HEK293 (cell line): Measurements from ENCODE around the gene SREBF2.

Experiments used
- CTCF ChIA-PET: fragments of 350-600 bp; formaldehyde crosslinking; extraction: SDS; loops from one replicate; lab custom pipeline; 2021; ENCODE audit warnings: antibody characterized with exemption; lab: Yijun Ruan, JAX
- POLR2A ChIA-PET: fragments of 300-600 bp; formaldehyde crosslinking; extraction: SDS; loops from one replicate; lab custom pipeline; 2020; ENCODE audit warnings: antibody characterized with exemption, inconsistent platforms; lab: Yijun Ruan, JAX
- H3K27ac ChIP-seq: fragments of 200-500 bp; sonication (Bioruptor generic); 2 replicates; pipeline ENCODE4 v1.5.1; 2014; ENCODE audit warnings: low read depth, low read length, control low read depth, inconsistent platforms; ENCODE audit errors: extremely low read depth
- H3K36me3 ChIP-seq, 2 experiments: fragments of 200-500 bp in 1 of 2; sonication (Bioruptor generic) in 1 of 2; 1 replicate in 1 of 2; 2 replicates in 1 of 2; pipeline ENCODE4 v1.5.1; 2014 to 2017; ENCODE audit warnings: inconsistent platforms in 2 of 2, low read length in 2 of 2; ENCODE audit not compliant: control insufficient read depth in 2 of 2, insufficient read depth in 1 of 2
- H3K4me1 ChIP-seq: fragments of 200-500 bp; sonication (Bioruptor generic); 2 replicates; pipeline ENCODE4 v1.5.1; 2014; ENCODE audit warnings: mild to moderate bottlenecking, low read length, inconsistent platforms; ENCODE audit not compliant: control insufficient read depth, insufficient read depth
- H3K4me3 ChIP-seq: 2 replicates; pipeline ENCODE4 v1.5.1; 2011; ENCODE audit warnings: low read depth, mild to moderate bottlenecking, control low read depth, low read length, moderate library complexity
- H3K9me3 ChIP-seq: fragments of 200-500 bp; sonication (Bioruptor generic); 2 replicates; pipeline ENCODE4 v1.5.1; 2014; ENCODE audit warnings: low read depth, low read length, inconsistent platforms; ENCODE audit not compliant: control insufficient read depth, insufficient read depth
- GLIS2 ChIP-seq: fragments of 450-650 bp; formaldehyde crosslinking; IDR thresholded peaks from 2 replicates; pipeline ENCODE4 v1.5.1; 2016; ENCODE audit warnings: missing biosample characterization, missing genetic modification characterization
- IKZF3 ChIP-seq: fragments of 450-650 bp; IDR thresholded peaks from 2 replicates; pipeline ENCODE4 v1.5.0; 2018; ENCODE audit warnings: missing biosample characterization, mild to moderate bottlenecking, missing genetic modification characterization, moderate library complexity
- KLF9 ChIP-seq: fragments of 450-650 bp; formaldehyde crosslinking; IDR thresholded peaks from 2 replicates; pipeline ENCODE4 v1.5.1; 2016; ENCODE audit warnings: missing biosample characterization, missing genetic modification characterization, low read depth
- YY2 ChIP-seq: fragments of 450-650 bp; formaldehyde crosslinking; IDR thresholded peaks from 2 replicates; pipeline ENCODE4 v1.5.1; 2016; ENCODE audit warnings: missing biosample characterization, missing genetic modification characterization
- ZBTB8A ChIP-seq: fragments of 450-650 bp; formaldehyde crosslinking; IDR thresholded peaks from 2 replicates; pipeline ENCODE4 v1.5.1; 2016; ENCODE audit warnings: missing biosample characterization, missing genetic modification characterization
- ZNF155 ChIP-seq: fragments of 450-650 bp; formaldehyde crosslinking; IDR thresholded peaks from 2 replicates; pipeline ENCODE4 v1.5.1; 2016; ENCODE audit warnings: missing biosample characterization, missing genetic modification characterization
- ZNF335 ChIP-seq: fragments of 450-650 bp; formaldehyde crosslinking; conservative IDR thresholded peaks from 2 replicates; pipeline ENCODE4 v1.5.1; 2016; ENCODE audit warnings: missing biosample characterization, missing genetic modification characterization
- ZNF623 ChIP-seq: fragments of 450-650 bp; formaldehyde crosslinking; IDR thresholded peaks from 2 replicates; pipeline ENCODE4 v1.5.1; 2016; ENCODE audit warnings: missing biosample characterization, missing genetic modification characterization
- ZNF660 ChIP-seq: fragments of 450-650 bp; IDR thresholded peaks from 2 replicates; pipeline ENCODE4 v1.5.1; 2018; ENCODE audit warnings: missing biosample characterization, mild to moderate bottlenecking, missing genetic modification characterization
- ZNF664 ChIP-seq: fragments of 450-650 bp; formaldehyde crosslinking; IDR thresholded peaks from 2 replicates; pipeline ENCODE4 v1.5.1; 2016; ENCODE audit warnings: missing biosample characterization, missing genetic modification characterization
- ZNF670 ChIP-seq: fragments of 450-650 bp; formaldehyde crosslinking; IDR thresholded peaks from 2 replicates; pipeline ENCODE4 v1.5.1; 2016; ENCODE audit warnings: missing biosample characterization, missing genetic modification characterization, low read depth
- ZNF791 ChIP-seq: fragments of 450-650 bp; formaldehyde crosslinking; IDR thresholded peaks from 2 replicates; pipeline ENCODE4 v1.5.1; 2016; ENCODE audit warnings: missing biosample characterization, missing genetic modification characterization
- TF ChIP-seq, protein P1 (sequence below): fragments of 450-650 bp; formaldehyde crosslinking; IDR thresholded peaks from 2 replicates; pipeline ENCODE4 v1.5.1; 2017; ENCODE audit warnings: missing biosample characterization, missing genetic modification characterization
- TF ChIP-seq, protein P2 (sequence below): fragments of 450-650 bp; formaldehyde crosslinking; IDR thresholded peaks from 2 replicates; pipeline ENCODE4 v1.5.1; 2017; ENCODE audit warnings: missing biosample characterization, missing genetic modification characterization
- TF ChIP-seq, protein P3 (sequence below): fragments of 450-650 bp; formaldehyde crosslinking; IDR thresholded peaks from 2 replicates; pipeline ENCODE4 v1.5.1; 2017; ENCODE audit warnings: missing biosample characterization, missing genetic modification characterization
- TF ChIP-seq, protein P4 (sequence below): fragments of 450-650 bp; formaldehyde crosslinking; optimal IDR thresholded peaks from 2 replicates; pipeline ENCODE3; 2016; ENCODE audit warnings: missing biosample characterization, mild to moderate bottlenecking, missing genetic modification characterization
- TF ChIP-seq, protein P5 (sequence below): fragments of 450-650 bp; formaldehyde crosslinking; IDR thresholded peaks from 2 replicates; pipeline ENCODE4 v1.5.1; 2016; ENCODE audit warnings: missing biosample characterization, missing genetic modification characterization, low read depth
- TF ChIP-seq, protein P6 (sequence below): fragments of 450-650 bp; formaldehyde crosslinking; IDR thresholded peaks from 2 replicates; pipeline ENCODE4 v1.5.1; 2016; ENCODE audit warnings: missing biosample characterization, missing genetic modification characterization
- TF ChIP-seq, protein P7 (sequence below): fragments of 450-650 bp; formaldehyde crosslinking; IDR thresholded peaks from 2 replicates; pipeline ENCODE4 v1.5.1; 2016; ENCODE audit warnings: missing biosample characterization, missing genetic modification characterization

SREBF2 gene

DNA sequence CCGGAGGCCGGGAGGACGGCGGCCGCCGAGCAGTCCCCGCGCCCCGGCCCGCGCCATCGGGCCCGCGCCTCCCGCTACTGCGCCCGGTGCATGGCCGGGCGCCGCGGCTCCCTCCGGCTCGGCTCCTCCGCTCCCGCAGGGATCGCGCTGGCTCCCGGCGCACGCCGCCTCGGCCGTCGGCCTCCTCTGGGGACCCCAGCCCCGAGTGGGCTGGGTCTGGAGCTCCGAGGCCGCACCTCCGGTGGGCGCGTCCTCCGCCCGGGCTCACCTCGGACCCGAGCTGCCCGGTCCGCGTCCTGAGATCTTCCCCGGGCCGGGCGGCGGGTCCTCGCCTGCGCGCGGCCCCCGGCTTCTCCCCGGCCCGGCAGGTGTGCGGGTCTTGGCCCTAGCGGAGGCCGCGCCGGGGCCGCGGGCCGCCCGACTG is 81.7 kb downstream of the SREBF2 start:
- TF ChIP-seq ZNF660 (tag by site-specific recombination): 0 out of 2 replicates have a peak, but pooled peaks have one; percentile 22
- TF ChIP-seq, protein P1, sequence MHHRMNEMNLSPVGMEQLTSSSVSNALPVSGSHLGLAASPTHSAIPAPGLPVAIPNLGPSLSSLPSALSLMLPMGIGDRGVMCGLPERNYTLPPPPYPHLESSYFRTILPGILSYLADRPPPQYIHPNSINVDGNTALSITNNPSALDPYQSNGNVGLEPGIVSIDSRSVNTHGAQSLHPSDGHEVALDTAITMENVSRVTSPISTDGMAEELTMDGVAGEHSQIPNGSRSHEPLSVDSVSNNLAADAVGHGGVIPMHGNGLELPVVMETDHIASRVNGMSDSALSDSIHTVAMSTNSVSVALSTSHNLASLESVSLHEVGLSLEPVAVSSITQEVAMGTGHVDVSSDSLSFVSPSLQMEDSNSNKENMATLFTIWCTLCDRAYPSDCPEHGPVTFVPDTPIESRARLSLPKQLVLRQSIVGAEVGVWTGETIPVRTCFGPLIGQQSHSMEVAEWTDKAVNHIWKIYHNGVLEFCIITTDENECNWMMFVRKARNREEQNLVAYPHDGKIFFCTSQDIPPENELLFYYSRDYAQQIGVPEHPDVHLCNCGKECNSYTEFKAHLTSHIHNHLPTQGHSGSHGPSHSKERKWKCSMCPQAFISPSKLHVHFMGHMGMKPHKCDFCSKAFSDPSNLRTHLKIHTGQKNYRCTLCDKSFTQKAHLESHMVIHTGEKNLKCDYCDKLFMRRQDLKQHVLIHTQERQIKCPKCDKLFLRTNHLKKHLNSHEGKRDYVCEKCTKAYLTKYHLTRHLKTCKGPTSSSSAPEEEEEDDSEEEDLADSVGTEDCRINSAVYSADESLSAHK (tag by site-specific recombination): no peak
- 0 out of 2 replicates have a peak, but pooled peaks have one; percentile 20 for TF ChIP-seq IKZF3 (tag by site-specific recombination)

DNA sequence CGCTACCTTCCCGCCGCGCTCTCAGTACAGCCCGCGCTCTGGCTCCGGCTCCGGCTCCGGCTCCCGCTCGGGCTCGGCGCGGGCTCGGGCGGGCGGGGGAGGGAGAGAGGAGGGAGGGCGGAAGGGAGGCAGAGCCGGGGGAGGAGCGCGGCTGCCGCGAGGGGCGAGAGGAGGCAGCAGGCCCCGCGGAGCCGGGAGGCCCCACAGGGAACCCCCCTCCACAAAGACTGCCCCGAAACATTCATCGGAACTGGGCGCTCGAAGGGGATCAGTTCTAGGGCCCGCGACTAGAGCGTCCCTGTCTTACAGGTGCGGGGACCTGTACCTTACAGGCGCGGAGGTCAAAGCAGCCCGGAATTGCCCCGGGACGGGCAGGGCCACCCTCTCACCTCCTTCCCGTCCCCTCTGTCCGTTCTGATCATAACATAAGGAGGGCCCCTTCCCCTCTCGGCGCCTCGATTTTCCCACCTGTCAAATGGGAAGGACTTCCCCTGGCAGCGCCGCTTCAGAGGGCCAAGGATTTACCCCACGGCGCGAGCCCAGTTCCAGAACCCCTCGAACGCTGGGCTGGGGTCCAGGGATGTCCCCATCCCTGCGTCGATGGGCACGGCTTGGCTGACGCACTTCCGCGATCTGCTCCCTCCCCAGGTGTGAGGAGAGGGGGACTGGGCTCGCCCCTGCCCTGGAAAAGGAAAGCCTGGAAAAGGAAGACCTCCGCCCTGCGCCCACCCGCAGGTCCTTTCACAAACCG is 82.3 kb downstream of the SREBF2 start, which contains the start of gene SHISA8:
Gene SHISA8 (minus strand): TSS at position 40 of the 751 bp plus-strand sequence. CDS start 407 bp downstream, outside the sequence.
- H3K4me3 ChIP-seq: peak within 1 kb of the TSS; percentile 30
- H3K36me3 ChIP-seq: no peaks in the 10 kb centered on the region
- CTCF ChIA-PET: interaction anchor here (0.8 to 1.1 kb wide), 4 partner anchors 26 to 249 kb away, joined by 3 read pairs; no protein-coding TSS in a partner anchor
- POLR2A ChIA-PET: interaction anchor here (0.8 to 1.7 kb wide), 5 partner anchors 10 to 115 kb away, joined by 3 to 6 read pairs (median 4); partner anchors contain the start of genes CCDC134, CENPM and SREBF2
- H3K4me1 ChIP-seq: peaks cover 6% of the 10 kb centered on the region
- no peaks in the 10 kb centered on the region for H3K9me3 ChIP-seq
- peak within 1 kb of the TSS; percentile 68; the same call in 1 of the 2 replicates for H3K27ac ChIP-seq
- TF ChIP-seq, protein P2, sequence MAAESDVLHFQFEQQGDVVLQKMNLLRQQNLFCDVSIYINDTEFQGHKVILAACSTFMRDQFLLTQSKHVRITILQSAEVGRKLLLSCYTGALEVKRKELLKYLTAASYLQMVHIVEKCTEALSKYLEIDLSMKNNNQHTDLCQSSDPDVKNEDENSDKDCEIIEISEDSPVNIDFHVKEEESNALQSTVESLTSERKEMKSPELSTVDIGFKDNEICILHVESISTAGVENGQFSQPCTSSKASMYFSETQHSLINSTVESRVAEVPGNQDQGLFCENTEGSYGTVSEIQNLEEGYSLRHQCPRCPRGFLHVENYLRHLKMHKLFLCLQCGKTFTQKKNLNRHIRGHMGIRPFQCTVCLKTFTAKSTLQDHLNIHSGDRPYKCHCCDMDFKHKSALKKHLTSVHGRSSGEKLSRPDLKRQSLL (tag by site-specific recombination): peak; percentile 96
- TF ChIP-seq YY2 (tag by site-specific recombination): no peak
- no peak for TF ChIP-seq ZNF791 (tag by site-specific recombination)
- peak; percentile 26; the same call in 1 of the 2 replicates for TF ChIP-seq ZBTB8A (tag by site-specific recombination)
- TF ChIP-seq ZNF335 (tag by site-specific recombination): peak; percentile 35; the same call in 1 of the 2 replicates
- TF ChIP-seq, protein P3, sequence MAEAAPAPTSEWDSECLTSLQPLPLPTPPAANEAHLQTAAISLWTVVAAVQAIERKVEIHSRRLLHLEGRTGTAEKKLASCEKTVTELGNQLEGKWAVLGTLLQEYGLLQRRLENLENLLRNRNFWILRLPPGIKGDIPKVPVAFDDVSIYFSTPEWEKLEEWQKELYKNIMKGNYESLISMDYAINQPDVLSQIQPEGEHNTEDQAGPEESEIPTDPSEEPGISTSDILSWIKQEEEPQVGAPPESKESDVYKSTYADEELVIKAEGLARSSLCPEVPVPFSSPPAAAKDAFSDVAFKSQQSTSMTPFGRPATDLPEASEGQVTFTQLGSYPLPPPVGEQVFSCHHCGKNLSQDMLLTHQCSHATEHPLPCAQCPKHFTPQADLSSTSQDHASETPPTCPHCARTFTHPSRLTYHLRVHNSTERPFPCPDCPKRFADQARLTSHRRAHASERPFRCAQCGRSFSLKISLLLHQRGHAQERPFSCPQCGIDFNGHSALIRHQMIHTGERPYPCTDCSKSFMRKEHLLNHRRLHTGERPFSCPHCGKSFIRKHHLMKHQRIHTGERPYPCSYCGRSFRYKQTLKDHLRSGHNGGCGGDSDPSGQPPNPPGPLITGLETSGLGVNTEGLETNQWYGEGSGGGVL (tag by site-specific recombination): peak; percentile 95
- peak; percentile 23; the same call in 1 of the 2 replicates for TF ChIP-seq KLF9 (tag by site-specific recombination)
- TF ChIP-seq, protein P4, sequence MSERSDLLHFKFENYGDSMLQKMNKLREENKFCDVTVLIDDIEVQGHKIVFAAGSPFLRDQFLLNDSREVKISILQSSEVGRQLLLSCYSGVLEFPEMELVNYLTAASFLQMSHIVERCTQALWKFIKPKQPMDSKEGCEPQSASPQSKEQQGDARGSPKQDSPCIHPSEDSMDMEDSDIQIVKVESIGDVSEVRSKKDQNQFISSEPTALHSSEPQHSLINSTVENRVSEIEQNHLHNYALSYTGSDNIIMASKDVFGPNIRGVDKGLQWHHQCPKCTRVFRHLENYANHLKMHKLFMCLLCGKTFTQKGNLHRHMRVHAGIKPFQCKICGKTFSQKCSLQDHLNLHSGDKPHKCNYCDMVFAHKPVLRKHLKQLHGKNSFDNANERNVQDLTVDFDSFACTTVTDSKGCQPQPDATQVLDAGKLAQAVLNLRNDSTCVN (tag by site-specific recombination): peak; percentile 52
- TF ChIP-seq ZNF664 (tag by site-specific recombination): no peak
- TF ChIP-seq ZNF670: no peak
- TF ChIP-seq ZNF155 (tag by site-specific recombination): no peak
- TF ChIP-seq, protein P5, sequence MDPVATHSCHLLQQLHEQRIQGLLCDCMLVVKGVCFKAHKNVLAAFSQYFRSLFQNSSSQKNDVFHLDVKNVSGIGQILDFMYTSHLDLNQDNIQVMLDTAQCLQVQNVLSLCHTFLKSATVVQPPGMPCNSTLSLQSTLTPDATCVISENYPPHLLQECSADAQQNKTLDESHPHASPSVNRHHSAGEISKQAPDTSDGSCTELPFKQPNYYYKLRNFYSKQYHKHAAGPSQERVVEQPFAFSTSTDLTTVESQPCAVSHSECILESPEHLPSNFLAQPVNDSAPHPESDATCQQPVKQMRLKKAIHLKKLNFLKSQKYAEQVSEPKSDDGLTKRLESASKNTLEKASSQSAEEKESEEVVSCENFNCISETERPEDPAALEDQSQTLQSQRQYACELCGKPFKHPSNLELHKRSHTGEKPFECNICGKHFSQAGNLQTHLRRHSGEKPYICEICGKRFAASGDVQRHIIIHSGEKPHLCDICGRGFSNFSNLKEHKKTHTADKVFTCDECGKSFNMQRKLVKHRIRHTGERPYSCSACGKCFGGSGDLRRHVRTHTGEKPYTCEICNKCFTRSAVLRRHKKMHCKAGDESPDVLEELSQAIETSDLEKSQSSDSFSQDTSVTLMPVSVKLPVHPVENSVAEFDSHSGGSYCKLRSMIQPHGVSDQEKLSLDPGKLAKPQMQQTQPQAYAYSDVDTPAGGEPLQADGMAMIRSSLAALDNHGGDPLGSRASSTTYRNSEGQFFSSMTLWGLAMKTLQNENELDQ (tag by site-specific recombination): no peak
- TF ChIP-seq, protein P6, sequence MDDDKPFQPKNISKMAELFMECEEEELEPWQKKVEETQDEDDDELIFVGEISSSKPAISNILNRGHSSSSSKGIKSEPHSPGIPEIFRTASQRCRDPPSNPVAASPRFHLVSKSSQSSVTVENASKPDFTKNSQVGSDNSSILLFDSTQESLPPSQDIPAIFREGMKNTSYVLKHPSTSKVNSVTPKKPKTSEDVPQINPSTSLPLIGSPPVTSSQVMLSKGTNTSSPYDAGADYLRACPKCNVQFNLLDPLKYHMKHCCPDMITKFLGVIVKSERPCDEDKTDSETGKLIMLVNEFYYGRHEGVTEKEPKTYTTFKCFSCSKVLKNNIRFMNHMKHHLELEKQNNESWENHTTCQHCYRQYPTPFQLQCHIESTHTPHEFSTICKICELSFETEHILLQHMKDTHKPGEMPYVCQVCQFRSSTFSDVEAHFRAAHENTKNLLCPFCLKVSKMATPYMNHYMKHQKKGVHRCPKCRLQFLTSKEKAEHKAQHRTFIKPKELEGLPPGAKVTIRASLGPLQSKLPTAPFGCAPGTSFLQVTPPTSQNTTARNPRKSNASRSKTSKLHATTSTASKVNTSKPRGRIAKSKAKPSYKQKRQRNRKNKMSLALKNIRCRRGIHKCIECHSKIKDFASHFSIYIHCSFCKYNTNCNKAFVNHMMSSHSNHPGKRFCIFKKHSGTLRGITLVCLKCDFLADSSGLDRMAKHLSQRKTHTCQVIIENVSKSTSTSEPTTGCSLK: no peak
- TF ChIP-seq, protein P7, sequence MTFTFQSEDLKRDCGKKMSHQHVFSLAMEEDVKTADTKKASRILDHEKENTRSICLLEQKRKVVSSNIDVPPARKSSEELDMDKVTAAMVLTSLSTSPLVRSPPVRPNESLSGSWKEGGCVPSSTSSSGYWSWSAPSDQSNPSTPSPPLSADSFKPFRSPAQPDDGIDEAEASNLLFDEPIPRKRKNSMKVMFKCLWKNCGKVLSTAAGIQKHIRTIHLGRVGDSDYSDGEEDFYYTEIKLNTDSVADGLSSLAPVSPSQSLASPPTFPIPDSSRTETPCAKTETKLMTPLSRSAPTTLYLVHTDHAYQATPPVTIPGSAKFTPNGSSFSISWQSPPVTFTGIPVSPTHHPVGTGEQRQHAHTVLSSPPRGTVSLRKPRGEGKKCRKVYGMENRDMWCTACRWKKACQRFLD (tag by site-specific recombination): no peak
- peak; percentile 69 for TF ChIP-seq GLIS2 (tag by site-specific recombination)
- TF ChIP-seq ZNF623 (tag by site-specific recombination): no peak

More for the DNA sequence above, 81.7 kb downstream of the SREBF2 start:
- Histone ChIP-seq H3K9me3 (no peaks in the 10 kb centered on the region), H3K4me3 (peak overlapping the region; percentile 30), H3K27ac (peak overlapping the region; percentile 68; the same call in 1 of the 2 replicates), H3K36me3 (no peaks in the 10 kb centered on the region), H3K4me1 (peaks cover 6% of the 10 kb centered on the region)
- ChIA-PET POLR2A (interaction anchor here (0.8 to 1.7 kb wide), 5 partner anchors 11 to 114 kb away, joined by 3 to 6 read pairs (median 4); partner anchors contain the start of genes CCDC134, CENPM and SREBF2), CTCF (interaction anchor here (0.9 kb wide), 2 partner anchors 25 to 248 kb away, joined by 3 read pairs; no protein-coding TSS in a partner anchor)
